AG09319 (cell line): ENCODE results near the gene SYTL4.
A peak's percentile ranks its signal among the peaks of the same experiment; 100 is the strongest.

Experiments
- DNase-seq: peaks from one replicate; pipeline ENCODE4 v3.0.0-alpha.2; 2010; ENCODE audit warnings: low read depth; ENCODE audit errors: extremely low read depth
- CTCF ChIP-seq: IDR thresholded peaks from 2 replicates; pipeline ENCODE4 v1.5.1; 2011; ENCODE audit warnings: low read depth, mild to moderate bottlenecking, inconsistent platforms, low read length, moderate library complexity

The SYTL4 gene

GRCh38 chrX:100659431-100660137, 72.3 kb downstream of the SYTL4 start:
- DNase-seq = no peak
- TF ChIP-seq CTCF = no peak

- no peak for TF ChIP-seq CTCF
- DNase-seq = no peak
Measured at GRCh38 chrX:100658941-100659381, 73.0 kb downstream of the SYTL4 start.

GRCh38 chrX:100654261-100654660, 77.7 kb downstream of the SYTL4 start:
- no peak for DNase-seq
- peak; percentile 14 for TF ChIP-seq CTCF

GRCh38 chrX:100652266-100652665, 79.7 kb downstream of the SYTL4 start:
- no peak for DNase-seq
- no peak for TF ChIP-seq CTCF

GRCh38 chrX:100650841-100651240, 81.1 kb downstream of the SYTL4 start:
- TF ChIP-seq CTCF = no peak
- no peak for DNase-seq

DNA sequence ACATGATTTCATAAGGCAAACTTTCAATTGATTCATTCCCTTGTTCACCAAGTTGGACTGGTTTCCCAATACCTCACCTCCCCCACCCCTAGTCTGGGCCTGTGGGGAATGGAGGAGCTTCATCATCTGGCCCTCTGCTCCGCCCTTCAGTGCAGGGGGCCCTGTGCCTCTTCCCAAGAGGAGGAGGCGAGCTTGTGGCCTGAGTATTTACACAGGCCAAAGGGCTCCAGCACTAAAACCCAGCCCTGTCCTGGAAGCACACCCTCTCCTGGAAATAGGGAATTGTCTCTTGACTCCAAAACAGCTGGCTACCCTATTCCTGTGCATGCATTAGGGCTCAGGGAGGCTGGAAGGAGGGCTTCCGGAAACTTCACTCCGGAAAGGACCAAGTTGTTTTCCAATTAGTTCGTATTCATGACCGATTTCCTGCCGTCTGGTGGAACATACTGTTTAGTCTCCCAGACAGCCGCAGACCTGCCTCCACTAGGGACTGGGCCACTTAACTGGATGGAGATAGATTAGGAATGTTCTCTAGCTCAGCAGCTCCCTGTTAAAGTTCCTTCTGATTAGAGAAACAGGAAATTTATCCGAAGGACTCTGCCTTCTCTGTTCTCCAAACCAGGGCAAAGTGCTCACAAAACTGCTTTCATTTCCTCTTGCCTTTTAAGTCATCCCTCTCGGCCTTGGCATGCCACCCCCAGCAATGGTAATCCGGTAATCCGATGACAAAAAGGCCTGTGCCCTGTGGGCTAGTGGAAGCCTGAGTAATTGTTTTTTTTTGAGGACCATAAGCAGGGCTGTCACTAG, 82.2 kb downstream of the SYTL4 start:
- DNase-seq = peak; percentile 74
- TF ChIP-seq CTCF = no peak
